Activated CD8-positive, alpha-beta memory T cell treated with anti-CD3 and anti-CD28 coated beads for 48 hours (primary cell): ENCODE data around the gene BACH1.

ENCODE experiments used
- DNase-seq, 3 experiments: peaks; one replicate each; pipeline ENCODE4 v3.0.0-alpha.2; 2020; ENCODE audit warnings: low read depth in 2 of 3, low spot score in 2 of 3

Gene BACH1

DNA sequence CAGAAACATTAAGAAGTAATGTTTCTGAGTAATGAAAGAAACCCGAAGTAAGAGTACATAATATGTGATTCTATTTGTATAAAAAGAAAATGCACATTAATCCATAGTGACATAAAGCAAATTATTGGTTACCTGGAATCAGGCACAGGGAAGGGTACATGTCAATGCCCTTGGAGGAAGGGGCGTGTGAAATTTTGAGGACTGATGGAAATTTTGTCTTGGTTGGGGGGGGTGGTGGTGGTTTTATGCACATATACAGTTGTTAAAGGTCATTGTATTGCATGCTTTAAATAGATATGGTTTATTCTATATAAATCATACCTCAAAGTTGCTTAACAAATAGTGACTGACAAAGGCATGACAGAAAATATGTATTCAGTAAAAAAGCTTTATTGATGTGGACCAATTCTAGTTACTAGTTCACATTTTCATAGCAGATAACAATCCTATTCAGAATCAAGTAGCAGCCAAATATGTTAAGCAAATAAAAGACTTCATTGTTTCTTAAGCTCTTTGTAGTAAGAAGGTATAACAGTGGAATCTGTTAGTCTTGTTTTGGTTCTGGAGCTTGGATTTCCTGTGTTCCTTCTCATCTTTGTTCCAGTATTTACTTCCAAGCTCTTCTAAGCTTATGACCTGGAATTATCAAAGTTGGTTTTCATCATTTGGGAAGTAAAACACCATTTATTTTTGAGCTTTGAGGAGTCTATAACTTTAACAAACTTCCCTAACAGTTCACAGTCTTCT lies 15.1 kb downstream of the BACH1 start:
- no peak for DNase-seq

DNA sequence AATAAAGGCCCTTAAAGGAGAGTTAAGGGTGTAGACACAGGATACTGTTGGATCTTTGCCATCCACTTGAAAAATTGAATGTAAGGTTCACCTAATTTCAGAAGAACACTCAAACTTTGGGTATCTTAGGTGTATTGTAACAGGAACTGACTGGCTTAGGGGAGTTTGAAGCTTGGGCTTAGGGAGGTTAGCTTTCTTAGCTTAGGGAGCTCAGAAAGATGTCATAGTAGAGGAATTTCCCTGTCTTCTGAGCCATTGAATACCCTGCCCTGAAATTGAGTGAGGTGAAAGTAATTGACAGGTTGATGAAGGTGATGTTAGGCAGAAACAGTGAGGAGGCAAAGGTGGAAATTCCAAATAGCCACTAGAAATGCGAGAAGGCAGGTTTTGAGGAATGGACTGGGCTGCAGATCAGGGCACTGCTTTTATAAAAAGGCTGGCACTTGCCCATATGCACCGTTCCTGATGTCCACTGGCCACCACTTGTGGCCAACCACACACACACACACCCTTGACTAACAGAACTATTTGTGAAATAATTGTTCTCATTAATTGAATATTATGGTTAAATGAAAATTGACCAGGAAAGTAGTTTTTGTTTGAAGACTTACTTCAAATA lies 16.5 kb downstream of the BACH1 start:
- no peak for DNase-seq

DNA sequence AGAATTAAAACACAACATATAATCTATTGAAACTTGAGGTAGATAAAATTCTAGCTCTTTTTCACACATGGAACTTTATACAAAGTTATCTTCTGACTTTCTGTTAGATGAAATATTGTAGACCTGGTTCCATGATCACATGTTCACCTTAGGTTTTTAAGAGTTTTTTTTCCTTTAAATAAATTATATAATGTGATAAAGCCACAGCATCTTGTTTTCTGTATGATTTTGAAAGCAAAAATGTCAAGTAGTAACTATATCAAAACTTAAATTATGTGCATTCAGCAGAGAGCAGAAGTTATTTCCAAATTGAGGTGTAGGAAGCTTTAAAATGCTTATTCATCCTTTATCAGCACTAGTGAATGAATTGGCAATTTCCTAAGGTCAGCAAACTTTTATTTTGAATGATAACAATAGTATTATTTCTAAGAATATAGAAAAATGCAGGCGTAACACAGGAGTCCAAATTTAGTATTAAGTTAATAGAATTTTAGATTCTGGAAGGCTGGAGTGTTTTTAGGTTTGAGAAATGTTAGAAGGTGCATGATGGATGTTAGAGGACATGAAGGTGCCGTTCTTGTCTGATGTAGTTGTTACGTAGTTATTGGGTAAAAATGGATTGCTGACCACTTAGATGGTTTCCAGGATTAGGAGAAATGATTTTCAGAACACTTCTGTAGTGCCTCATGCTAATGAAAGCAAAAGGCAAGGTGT lies 17.5 kb downstream of the BACH1 start:
- DNase-seq = no peak

DNA sequence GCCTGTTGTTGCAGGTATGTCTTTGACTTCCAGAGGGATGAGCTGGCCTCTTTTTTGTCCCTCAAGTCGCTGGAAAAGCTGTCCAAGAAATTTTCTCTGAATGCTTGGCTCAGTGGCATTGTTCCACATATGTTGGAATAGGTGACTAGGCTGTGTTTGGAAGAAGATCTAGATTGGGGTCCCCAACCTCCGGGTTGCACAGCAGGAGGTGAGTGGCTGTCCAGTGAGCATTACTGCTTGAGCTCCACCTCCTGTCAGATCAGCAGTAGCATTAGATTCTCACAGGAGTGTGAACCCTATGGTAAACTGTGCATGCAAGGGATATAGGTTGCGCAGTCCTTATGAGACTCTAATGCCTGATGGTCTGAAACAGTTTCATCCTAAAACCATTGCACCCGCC lies 18.1 kb downstream of the BACH1 start:
- no peak for DNase-seq

DNA sequence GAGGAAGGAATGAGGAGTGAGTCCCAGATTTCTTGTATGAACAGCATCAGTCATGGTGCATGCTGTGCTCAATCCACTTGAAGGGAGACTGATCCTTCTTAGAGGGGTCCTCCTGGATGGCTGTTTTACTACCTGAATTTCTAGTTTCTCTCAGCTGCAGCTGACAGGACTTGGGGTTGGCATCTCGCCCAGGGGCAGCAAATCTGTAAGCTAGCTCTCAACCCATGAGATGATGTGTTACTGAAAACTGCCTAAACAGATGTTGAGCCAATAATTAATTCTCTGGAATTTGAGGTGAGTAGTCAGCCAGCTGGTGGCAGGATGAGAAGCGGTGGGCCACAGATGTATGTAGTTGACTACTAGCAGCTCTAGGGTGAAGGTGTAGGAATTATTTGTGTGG lies 19.6 kb downstream of the BACH1 start:
- DNase-seq = no peak

DNA sequence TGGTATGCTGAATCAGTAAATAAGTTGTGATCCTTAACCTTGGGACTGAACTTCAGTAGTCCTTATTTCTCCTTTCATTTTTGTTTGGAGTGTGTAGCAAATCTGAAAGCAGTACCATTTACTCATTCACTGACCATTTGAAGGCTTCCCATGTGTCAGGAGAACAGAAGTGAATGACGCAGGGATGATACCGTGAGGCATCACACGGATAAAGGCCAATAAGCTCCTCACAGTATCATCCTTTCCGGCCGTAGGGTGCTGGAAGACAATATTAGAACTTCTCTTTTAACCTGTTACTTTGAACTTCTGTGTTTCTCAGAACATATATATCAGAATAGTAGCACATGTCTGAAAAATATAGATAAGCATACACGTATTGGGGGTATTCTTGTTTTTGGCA lies 21.3 kb downstream of the BACH1 start:
- no peak for DNase-seq

DNA sequence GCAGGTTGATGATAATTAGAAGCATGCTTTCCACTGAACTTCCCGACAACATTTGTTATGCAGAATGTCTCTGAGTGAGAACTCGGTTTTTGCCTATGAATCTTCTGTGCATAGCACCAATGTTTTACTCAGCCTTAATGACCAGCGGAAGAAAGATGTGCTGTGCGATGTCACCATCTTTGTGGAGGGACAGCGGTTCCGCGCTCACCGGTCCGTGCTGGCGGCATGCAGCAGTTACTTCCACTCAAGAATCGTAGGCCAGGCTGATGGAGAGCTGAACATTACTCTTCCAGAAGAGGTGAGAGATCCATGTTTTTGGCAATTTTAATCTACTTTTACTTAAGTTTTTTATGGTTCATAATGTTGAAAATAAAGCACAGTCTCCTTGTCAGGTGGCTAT lies 22.5 kb downstream of the BACH1 start:
- no peak for DNase-seq

DNA sequence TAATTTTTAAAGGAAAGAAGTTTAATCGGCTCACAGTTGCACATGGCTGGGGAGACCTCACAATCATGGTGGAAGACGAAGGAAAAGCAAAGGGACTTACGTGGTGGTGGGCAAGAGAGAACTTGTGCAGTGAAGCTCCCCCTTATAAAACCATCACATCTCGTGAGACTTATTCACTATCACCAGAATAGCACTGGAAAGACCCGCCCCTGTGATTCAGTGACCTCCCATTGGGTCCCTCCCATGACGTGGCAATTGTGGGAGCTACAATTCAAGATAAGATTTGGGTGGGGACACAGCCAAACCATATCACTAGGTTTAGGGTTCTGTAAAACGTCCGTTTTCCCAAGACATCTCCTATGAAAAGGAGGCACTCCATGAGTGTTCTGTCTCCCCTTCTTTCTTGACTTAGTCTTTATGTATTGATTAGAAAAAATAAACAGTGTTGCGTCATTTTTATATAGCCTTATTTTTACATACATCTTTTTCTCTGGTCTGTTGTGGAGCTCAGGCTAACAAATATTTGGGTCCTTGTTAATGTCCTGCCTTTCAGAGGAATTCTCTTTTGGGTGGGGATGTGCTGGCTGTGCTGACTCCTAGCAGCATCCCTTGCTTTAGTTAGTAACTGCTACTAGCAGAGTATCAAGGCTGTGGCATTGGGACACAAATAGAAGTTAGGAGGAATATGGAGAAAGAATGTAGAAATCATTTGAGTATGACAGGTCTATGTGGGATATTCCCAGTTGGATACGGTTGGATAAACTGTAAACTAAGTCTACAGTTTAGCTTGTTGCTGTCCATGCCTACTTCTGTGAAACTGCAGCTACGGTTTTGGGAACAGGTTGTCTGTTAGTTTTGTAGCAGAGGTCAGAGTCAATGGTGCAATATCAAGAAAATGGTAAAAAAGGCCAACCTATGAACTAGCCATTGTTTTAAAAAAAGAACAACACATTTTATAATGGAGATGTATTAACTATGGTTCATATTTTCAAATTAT lies 23.5 kb downstream of the BACH1 start:
- no peak for DNase-seq

DNA sequence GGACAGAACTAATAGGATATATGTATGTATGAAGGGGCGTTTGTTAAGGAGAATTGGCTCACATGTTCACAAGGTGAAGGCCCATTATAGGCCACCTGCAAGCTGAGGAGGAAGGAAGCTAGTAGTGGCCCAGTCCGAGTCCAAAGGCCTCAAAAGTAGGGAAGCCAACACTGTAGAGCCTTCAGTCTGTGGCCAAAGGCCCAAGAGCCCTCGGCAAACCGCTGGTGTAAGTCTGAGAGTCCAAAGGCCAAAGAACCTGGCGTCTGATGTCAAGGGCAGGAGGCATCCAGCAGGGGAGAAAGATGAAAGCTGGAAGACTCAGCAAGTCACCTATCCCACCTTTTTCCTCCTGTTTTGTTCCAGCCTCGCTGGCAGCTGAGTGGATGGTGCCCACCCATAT lies 24.5 kb downstream of the BACH1 start:
- no peak for DNase-seq

DNA sequence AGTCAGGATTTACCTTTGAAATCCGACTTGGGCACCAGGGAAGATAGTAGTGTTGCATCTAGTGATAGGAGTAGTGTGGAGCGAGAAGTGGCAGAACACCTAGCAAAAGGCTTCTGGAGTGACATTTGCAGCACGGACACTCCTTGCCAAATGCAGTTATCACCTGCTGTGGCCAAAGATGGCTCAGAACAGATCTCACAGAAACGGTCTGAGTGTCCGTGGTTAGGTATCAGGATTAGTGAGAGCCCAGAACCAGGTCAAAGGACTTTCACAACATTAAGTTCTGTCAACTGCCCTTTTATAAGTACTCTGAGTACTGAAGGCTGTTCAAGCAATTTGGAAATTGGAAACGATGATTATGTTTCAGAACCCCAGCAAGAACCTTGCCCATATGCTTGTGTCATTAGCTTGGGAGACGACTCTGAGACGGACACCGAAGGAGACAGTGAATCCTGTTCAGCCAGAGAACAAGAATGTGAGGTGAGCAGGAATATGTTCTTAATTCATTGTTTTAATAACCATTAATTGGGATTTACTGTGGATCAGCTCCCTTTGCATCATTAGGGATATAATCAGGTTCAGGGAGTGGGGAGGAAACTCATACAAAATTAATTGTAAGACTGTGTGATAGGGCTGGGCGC lies 28.3 kb downstream of the BACH1 start:
- no peak for DNase-seq

DNA sequence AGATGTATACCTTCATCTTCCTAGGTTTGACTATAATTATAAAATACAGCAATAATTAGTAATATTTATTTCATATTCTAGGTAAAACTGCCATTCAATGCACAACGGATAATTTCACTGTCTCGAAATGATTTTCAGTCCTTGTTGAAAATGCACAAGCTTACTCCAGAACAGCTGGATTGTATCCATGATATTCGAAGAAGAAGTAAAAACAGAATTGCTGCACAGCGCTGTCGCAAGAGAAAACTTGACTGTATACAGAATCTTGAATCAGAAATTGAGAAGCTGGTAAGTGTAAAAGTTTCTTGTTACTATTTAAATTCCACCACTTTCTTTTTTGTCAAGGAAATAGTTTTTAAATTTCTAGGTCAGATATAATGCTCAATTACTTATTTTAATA lies 30.7 kb downstream of the BACH1 start:
- no peak for DNase-seq

DNA sequence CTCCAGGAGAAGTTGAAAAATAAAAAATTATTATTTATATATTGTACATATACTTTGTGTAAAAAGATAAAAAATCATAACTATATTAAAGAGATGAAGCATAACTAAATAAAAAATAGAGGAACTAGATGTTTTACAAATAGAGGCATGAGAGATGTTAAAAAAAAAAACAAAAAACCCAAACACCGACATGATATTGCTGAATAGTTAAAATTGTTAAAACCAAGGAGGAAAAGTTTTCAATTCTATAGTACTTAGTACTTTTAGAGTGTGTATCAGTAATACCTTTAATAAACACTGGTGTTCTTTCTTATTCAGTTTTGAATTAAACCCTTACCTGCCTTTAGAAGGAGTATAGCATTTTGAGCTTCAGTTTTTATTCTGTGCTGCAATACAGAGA lies 32.1 kb downstream of the BACH1 start:
- DNase-seq = no peak

DNA sequence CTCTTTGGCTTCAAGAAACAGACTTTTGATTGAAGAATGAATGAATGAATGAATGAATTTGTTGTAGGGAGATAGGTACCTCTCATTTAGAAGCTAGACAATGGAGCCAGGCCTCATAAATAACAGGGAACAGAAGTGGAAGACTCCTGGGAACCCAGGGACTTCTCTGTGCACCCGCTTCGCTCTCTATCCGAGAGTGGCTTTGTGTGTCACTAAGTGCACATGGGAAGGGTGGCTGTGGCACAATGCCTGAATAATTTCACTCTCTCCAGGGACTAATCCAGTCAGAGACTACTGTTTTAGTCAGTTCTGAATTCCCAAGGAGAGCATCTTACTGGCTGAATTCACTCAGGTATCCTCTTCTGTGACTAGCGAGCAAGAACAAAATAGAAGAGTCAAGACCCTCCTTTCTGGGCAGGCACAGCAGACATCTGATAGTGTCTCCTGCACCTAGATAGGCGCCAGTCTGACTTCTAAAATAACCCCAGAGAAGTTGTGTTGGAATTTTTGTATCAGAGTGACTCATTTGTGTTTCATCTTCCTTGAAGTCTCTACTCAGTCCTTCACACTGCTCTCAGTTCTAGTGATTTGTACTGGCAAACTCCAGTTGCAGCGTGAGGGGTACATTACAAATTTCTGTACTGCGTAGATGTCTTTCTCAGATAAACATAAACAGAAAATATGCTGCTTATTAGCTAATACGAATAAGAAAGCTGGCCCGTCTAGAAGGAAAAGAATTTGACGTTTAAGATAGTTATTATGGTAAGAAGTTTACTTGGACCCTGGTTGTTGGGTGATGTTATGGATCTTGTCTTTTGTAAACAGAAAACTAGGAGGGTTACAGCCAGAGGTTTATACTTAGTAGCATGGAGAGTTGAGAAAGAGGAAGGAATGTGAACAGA lies 34.0 kb downstream of the BACH1 start:
- DNase-seq = no peak

DNA sequence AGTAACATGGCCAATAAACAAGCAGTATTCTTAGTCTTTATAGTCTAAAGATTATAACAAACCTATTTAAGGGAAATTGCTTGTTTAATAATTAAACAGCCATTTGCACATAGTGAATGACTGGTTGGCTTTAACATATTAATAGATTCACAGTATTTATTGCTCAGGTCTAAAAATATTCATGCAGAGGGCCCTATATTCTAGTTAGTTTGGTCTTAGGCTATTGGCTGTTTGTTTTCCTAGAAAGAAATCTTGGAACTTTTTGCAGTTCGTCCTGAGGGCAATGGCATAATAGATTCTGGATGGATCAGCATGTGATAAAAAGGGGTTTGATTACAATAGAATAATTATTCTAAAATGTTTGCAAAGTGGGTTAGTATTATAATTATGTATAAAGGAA lies 34.7 kb downstream of the BACH1 start:
- DNase-seq = no peak

DNA sequence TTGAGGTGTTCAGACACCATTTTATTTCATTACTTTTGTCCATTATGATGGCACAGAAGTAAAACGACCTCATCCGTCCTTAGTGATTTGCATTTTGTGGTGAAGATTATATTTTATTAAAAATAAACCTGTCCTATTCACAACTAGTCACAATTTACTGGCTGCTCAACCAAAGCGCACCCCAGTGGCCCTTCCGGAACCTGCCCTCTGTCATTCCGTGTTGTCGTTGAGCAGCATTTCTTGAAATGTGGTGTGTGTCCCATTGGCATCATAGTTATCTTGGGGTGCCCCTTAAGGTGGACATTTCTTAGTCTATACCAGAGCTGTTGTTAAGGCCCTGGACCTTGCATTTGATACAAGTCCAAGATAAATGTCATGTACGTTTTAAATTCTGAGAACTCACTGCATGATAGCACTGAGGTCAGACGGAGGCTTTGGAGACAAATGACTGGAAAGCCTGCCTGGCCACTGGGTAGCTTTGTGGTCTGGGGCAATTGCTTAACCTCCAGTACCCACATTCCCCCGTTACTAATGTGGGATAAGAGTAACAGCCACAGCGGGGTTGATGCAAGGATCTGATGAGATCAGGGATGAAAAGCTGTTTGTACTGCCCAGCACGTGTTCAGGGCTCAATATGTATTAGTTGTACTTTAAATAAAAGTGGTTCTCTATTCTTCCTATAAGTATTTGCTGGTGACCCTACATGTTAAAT lies 36.2 kb downstream of the BACH1 start:
- DNase-seq = no peak

DNA sequence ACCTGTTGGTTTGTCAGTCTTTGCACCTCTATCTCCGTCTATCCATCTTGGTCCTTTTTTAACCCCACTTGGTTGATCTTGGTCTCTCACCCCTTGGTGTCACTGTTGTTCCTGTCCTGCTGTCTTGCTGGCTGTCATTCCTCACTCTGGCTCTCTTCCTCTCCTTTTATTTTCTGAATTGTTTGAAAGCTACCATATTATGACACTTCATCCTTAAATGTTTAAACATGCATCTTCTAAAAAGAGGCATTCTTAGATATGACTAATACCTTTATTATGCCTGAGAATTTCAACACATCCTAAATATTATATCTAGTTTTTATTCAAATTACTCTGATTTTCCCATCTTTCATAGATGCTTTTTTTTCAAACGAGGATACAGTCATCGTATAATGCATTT lies 37.0 kb downstream of the BACH1 start:
- no peak for DNase-seq

DNA sequence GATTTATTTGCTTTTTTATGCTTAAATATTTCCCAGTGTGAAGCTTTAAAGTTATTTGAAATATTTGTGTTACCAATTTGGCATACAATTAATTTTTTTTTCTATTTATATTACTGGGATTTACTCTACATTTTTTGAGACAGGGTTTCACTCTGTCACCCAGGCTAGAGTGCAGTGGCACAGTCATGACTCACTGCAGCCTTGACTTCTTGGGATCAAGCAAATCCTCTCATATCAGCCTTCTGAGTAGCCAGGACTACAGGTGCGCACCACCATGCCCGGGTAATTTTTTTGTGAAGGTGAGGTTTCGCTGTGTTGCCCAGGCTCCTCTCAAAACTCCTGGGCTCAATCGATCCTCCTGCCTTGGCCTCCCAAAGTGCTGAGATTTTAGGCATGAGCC lies 39.5 kb downstream of the BACH1 start:
- no peak for DNase-seq

DNA sequence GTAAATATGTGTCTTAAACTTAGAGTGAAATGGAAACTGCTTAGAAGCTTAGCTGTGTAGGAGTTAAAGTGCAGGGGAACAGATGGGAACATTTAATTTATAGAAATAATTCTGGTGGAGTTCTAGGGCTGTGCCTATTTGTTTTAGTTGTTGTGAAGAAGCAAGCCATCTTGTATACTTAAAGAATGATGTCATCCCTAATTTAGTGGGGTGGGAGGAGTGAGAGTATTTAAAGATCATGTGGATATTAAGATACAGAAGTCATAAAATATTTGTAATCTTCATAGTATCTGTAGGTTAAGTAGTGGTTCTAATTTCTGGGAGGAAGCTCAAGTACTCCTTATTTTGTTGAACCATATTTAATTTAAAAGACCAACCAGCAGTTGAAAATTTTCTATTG lies 41.5 kb downstream of the BACH1 start:
- no peak for DNase-seq

DNA sequence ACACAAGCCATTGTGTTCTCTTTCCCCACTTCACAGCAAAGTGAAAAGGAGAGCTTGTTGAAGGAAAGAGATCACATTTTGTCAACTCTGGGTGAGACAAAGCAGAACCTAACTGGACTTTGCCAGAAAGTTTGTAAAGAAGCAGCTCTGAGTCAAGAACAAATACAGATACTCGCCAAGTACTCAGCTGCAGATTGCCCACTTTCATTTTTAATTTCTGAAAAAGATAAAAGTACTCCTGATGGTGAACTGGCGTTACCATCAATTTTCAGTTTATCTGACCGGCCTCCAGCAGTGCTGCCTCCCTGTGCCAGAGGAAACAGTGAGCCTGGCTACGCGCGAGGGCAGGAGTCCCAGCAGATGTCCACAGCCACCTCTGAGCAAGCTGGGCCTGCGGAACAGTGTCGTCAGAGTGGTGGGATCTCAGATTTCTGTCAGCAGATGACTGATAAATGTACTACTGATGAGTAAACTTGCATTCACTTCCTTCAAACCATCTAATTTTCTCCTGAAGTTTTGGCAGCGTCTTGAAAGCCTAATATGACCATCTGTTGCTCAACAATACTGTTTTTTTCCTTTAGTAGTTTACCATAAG lies 43.7 kb downstream of the BACH1 start:
- DNase-seq = peak in 2 of 3 experiments; percentile 42 to 44
